Dermis blood vessel endothelial cell (primary cell): ENCODE results near the gene TEAD4. TPM values are rescaled to one million over a fixed set of nuclear protein-coding genes. Genes with fewer than 3 reads are reported as not detected.

Source experiments
- DNase-seq: peaks from one replicate; pipeline ENCODE4 v3.0.0; 2010
- total RNA-seq: library from RNA; depleted of rRNA; stranded (reverse); fragments of >200 nt; gene quantifications from 2 replicates; pipeline ENCODE4 v1.2.3, GENCODE V29; 2014

TEAD4 gene
- total RNA-seq: 24.7 and 36.2 TPM in 2 replicates

GRCh38 chr12:2959192-2959504 is at the start of gene TEAD4:
Gene TEAD4 (plus strand): TSS chr12:2959397.
- peak; percentile 76 for DNase-seq

GRCh38 chr12:2912216-2912575 is 47.0 kb upstream of the TEAD4 start:
- no peak for DNase-seq

- peak; percentile 79 for DNase-seq
These were observed 39.9 kb upstream of the TEAD4 start for GRCh38 chr12:2919249-2919648.

GRCh38 chr12:2922329-2922728 is 36.9 kb upstream of the TEAD4 start:
- DNase-seq: no peak

- no peak for DNase-seq
These were observed 36.1 kb upstream of the TEAD4 start for GRCh38 chr12:2923057-2923456.

- no peak for DNase-seq
These were observed 35.2 kb upstream of the TEAD4 start for GRCh38 chr12:2924019-2924418.

GRCh38 chr12:2925322-2925995 is 33.7 kb upstream of the TEAD4 start:
- no peak for DNase-seq

GRCh38 chr12:2930865-2931264 is 28.3 kb upstream of the TEAD4 start:
- peak; percentile 76 for DNase-seq

GRCh38 chr12:2933586-2933985 is 25.6 kb upstream of the TEAD4 start:
- no peak for DNase-seq

- no peak for DNase-seq
These were observed 24.8 kb upstream of the TEAD4 start for GRCh38 chr12:2934371-2934770.

GRCh38 chr12:2936301-2936700 is 22.9 kb upstream of the TEAD4 start:
- DNase-seq: no peak

GRCh38 chr12:2937500-2937899 is 21.7 kb upstream of the TEAD4 start:
- DNase-seq: peak; percentile 44

GRCh38 chr12:2939191-2939590 is 20.0 kb upstream of the TEAD4 start:
- no peak for DNase-seq

- DNase-seq: no peak
These were observed 18.6 kb upstream of the TEAD4 start for GRCh38 chr12:2940564-2940963.

GRCh38 chr12:2941524-2941923 is 17.7 kb upstream of the TEAD4 start:
- DNase-seq: no peak

- DNase-seq: peak; percentile 68
These were observed 14.7 kb upstream of the TEAD4 start for GRCh38 chr12:2944401-2945047.

- no peak for DNase-seq
These were observed 9.8 kb upstream of the TEAD4 start for GRCh38 chr12:2949411-2949810.

GRCh38 chr12:2955888-2956287 is 3.3 kb upstream of the TEAD4 start:
- no peak for DNase-seq

GRCh38 chr12:2957816-2958431 is 1.3 kb upstream of the TEAD4 start:
- DNase-seq: peak; percentile 24

GRCh38 chr12:2958432-2959191 is 585 bp upstream of the TEAD4 start:
- peak; percentile 67 for DNase-seq

GRCh38 chr12:2959505-2960389 is 550 bp downstream of the TEAD4 start:
- DNase-seq: peak; percentile 73

GRCh38 chr12:2960390-2960956 is 1.3 kb downstream of the TEAD4 start:
- DNase-seq: peak; percentile 37
